ENCODE measurements around the gene SLC6A11.

SLC6A11 gene

GRCh38 chr3:10777627-10778026 is 38.4 kb upstream of the SLC6A11 start:
- Histone ChIP-seq H3K27ac (ENCODE audit: low read depth, low read length) (no peak overlapping the region), H3K9me3 (ENCODE audit: control insufficient read depth, insufficient read depth, low read length) (no peaks in the 10 kb centered on the region)

GRCh38 chr3:10778492-10779292 is 37.3 kb upstream of the SLC6A11 start:
- Histone ChIP-seq H3K4me3 (ENCODE audit: low read depth, low read length) (no peak overlapping the region), H3K9me3 (ENCODE audit: control insufficient read depth, insufficient read depth, low read length) (no peaks in the 10 kb centered on the region), H3K27ac (ENCODE audit: low read depth, low read length) (no peak overlapping the region), H3K36me3 (ENCODE audit: control insufficient read depth, insufficient read depth, low read length) (no peaks in the 10 kb centered on the region), H3K4me1 (ENCODE audit: control insufficient read depth, insufficient read depth, low read length) (no peaks in the 10 kb centered on the region), H3K9ac (ENCODE audit: low read depth, low read length) (no peak overlapping the region), H3K27me3 (ENCODE audit: control insufficient read depth, insufficient read depth, low read length) (peaks cover 8% of the 10 kb centered on the region; the same call in 1 of the 2 replicates)

More at GRCh38 chr3:10777627-10778026, 38.4 kb upstream of the SLC6A11 start:
- H3K4me1 ChIP-seq (ENCODE audit: control insufficient read depth, insufficient read depth, low read length) = no peaks in the 10 kb centered on the region
- no peaks in the 10 kb centered on the region for H3K36me3 ChIP-seq (ENCODE audit: control insufficient read depth, insufficient read depth, low read length)
- H3K27me3 ChIP-seq (ENCODE audit: control insufficient read depth, insufficient read depth, low read length) = peaks cover 8% of the 10 kb centered on the region; the same call in 1 of the 2 replicates
- no peak overlapping the region for H3K9ac ChIP-seq (ENCODE audit: low read depth, low read length)
- H3K4me3 ChIP-seq (ENCODE audit: low read depth, low read length) = no peak overlapping the region

- H3K27me3 ChIP-seq (ENCODE audit: control insufficient read depth, insufficient read depth, low read length) = peaks cover 8% of the 10 kb centered on the region; the same call in 1 of the 2 replicates
- H3K4me3 ChIP-seq (ENCODE audit: low read depth, low read length) = no peak overlapping the region
- no peak overlapping the region for H3K9ac ChIP-seq (ENCODE audit: low read depth, low read length)
- no peaks in the 10 kb centered on the region for H3K9me3 ChIP-seq (ENCODE audit: control insufficient read depth, insufficient read depth, low read length)
- H3K36me3 ChIP-seq (ENCODE audit: control insufficient read depth, insufficient read depth, low read length) = no peaks in the 10 kb centered on the region
- H3K27ac ChIP-seq (ENCODE audit: low read depth, low read length) = no peak overlapping the region
- no peaks in the 10 kb centered on the region for H3K4me1 ChIP-seq (ENCODE audit: control insufficient read depth, insufficient read depth, low read length)
These were observed 36.7 kb upstream of the SLC6A11 start for GRCh38 chr3:10779293-10779805.

- Histone ChIP-seq H3K9me3 (ENCODE audit: control insufficient read depth, insufficient read depth, low read length) (no peaks in the 10 kb centered on the region), H3K4me1 (ENCODE audit: control insufficient read depth, insufficient read depth, low read length) (no peaks in the 10 kb centered on the region), H3K27me3 (ENCODE audit: control insufficient read depth, insufficient read depth, low read length) (peaks cover 8% of the 10 kb centered on the region; the same call in 1 of the 2 replicates), H3K27ac (ENCODE audit: low read depth, low read length) (no peak overlapping the region), H3K36me3 (ENCODE audit: control insufficient read depth, insufficient read depth, low read length) (no peaks in the 10 kb centered on the region), H3K4me3 (ENCODE audit: low read depth, low read length) (no peak overlapping the region), H3K9ac (ENCODE audit: low read depth, low read length) (no peak overlapping the region)
These were observed 35.8 kb upstream of the SLC6A11 start for GRCh38 chr3:10780243-10780642.

GRCh38 chr3:10780922-10781321 is 35.1 kb upstream of the SLC6A11 start:
- H3K4me3 ChIP-seq (ENCODE audit: low read depth, low read length) = no peak overlapping the region
- H3K27me3 ChIP-seq (ENCODE audit: control insufficient read depth, insufficient read depth, low read length) = 0 out of 2 replicates have a peak, but pooled peaks cover 4% of the 10 kb centered on the region
- no peaks in the 10 kb centered on the region for H3K36me3 ChIP-seq (ENCODE audit: control insufficient read depth, insufficient read depth, low read length)
- H3K27ac ChIP-seq (ENCODE audit: low read depth, low read length) = no peak overlapping the region
- no peaks in the 10 kb centered on the region for H3K9me3 ChIP-seq (ENCODE audit: control insufficient read depth, insufficient read depth, low read length)
- H3K4me1 ChIP-seq (ENCODE audit: control insufficient read depth, insufficient read depth, low read length) = no peaks in the 10 kb centered on the region
- no peak overlapping the region for H3K9ac ChIP-seq (ENCODE audit: low read depth, low read length)

GRCh38 chr3:10781981-10782380 is 34.0 kb upstream of the SLC6A11 start:
- H3K4me1 ChIP-seq (ENCODE audit: control insufficient read depth, insufficient read depth, low read length) = no peaks in the 10 kb centered on the region
- no peak overlapping the region for H3K27ac ChIP-seq (ENCODE audit: low read depth, low read length)
- H3K9ac ChIP-seq (ENCODE audit: low read depth, low read length) = no peak overlapping the region
- no peak overlapping the region for H3K4me3 ChIP-seq (ENCODE audit: low read depth, low read length)
- H3K36me3 ChIP-seq (ENCODE audit: control insufficient read depth, insufficient read depth, low read length) = no peaks in the 10 kb centered on the region
- H3K27me3 ChIP-seq (ENCODE audit: control insufficient read depth, insufficient read depth, low read length) = no peaks in the 10 kb centered on the region
- H3K9me3 ChIP-seq (ENCODE audit: control insufficient read depth, insufficient read depth, low read length) = no peaks in the 10 kb centered on the region

GRCh38 chr3:10783360-10784351 is 32.4 kb upstream of the SLC6A11 start:
- no peak overlapping the region for H3K4me3 ChIP-seq (ENCODE audit: low read depth, low read length)
- no peak overlapping the region for H3K27ac ChIP-seq (ENCODE audit: low read depth, low read length)
- H3K9me3 ChIP-seq (ENCODE audit: control insufficient read depth, insufficient read depth, low read length) = no peaks in the 10 kb centered on the region
- no peaks in the 10 kb centered on the region for H3K27me3 ChIP-seq (ENCODE audit: control insufficient read depth, insufficient read depth, low read length)
- no peak overlapping the region for H3K9ac ChIP-seq (ENCODE audit: low read depth, low read length)
- H3K4me1 ChIP-seq (ENCODE audit: control insufficient read depth, insufficient read depth, low read length) = no peaks in the 10 kb centered on the region
- no peaks in the 10 kb centered on the region for H3K36me3 ChIP-seq (ENCODE audit: control insufficient read depth, insufficient read depth, low read length)

- Histone ChIP-seq H3K27ac (ENCODE audit: low read depth, low read length) (no peak overlapping the region), H3K4me1 (ENCODE audit: control insufficient read depth, insufficient read depth, low read length) (no peaks in the 10 kb centered on the region), H3K27me3 (ENCODE audit: control insufficient read depth, insufficient read depth, low read length) (no peaks in the 10 kb centered on the region), H3K36me3 (ENCODE audit: control insufficient read depth, insufficient read depth, low read length) (no peaks in the 10 kb centered on the region), H3K4me3 (ENCODE audit: low read depth, low read length) (no peak overlapping the region), H3K9me3 (ENCODE audit: control insufficient read depth, insufficient read depth, low read length) (no peaks in the 10 kb centered on the region), H3K9ac (ENCODE audit: low read depth, low read length) (no peak overlapping the region)
These were observed 29.4 kb upstream of the SLC6A11 start for GRCh38 chr3:10786640-10787039.

- no peak overlapping the region for H3K4me3 ChIP-seq (ENCODE audit: low read depth, low read length)
- H3K9me3 ChIP-seq (ENCODE audit: control insufficient read depth, insufficient read depth, low read length) = no peaks in the 10 kb centered on the region
These were observed 27.6 kb upstream of the SLC6A11 start for GRCh38 chr3:10788451-10788850.

GRCh38 chr3:10790713-10791112 is 25.3 kb upstream of the SLC6A11 start:
- Histone ChIP-seq H3K4me3 (ENCODE audit: low read depth, low read length) (no peak overlapping the region), H3K9me3 (ENCODE audit: control insufficient read depth, insufficient read depth, low read length) (no peaks in the 10 kb centered on the region), H3K4me1 (ENCODE audit: control insufficient read depth, insufficient read depth, low read length) (no peaks in the 10 kb centered on the region), H3K27me3 (ENCODE audit: control insufficient read depth, insufficient read depth, low read length) (no peaks in the 10 kb centered on the region), H3K9ac (ENCODE audit: low read depth, low read length) (no peak overlapping the region), H3K36me3 (ENCODE audit: control insufficient read depth, insufficient read depth, low read length) (no peaks in the 10 kb centered on the region), H3K27ac (ENCODE audit: low read depth, low read length) (no peak overlapping the region)

More at GRCh38 chr3:10788451-10788850, 27.6 kb upstream of the SLC6A11 start:
- H3K4me1 ChIP-seq (ENCODE audit: control insufficient read depth, insufficient read depth, low read length) = no peaks in the 10 kb centered on the region
- H3K9ac ChIP-seq (ENCODE audit: low read depth, low read length) = no peak overlapping the region
- H3K27me3 ChIP-seq (ENCODE audit: control insufficient read depth, insufficient read depth, low read length) = no peaks in the 10 kb centered on the region
- H3K27ac ChIP-seq (ENCODE audit: low read depth, low read length) = no peak overlapping the region
- H3K36me3 ChIP-seq (ENCODE audit: control insufficient read depth, insufficient read depth, low read length) = no peaks in the 10 kb centered on the region
